GM18502 (cell line): ENCODE data around the gene TOP1.

Experiments
- ATAC-seq: cut with Tn5 transposase; IDR thresholded peaks from one replicate; pipeline ENCODE4 v1.9.1; 2021; ENCODE audit warnings: mild to moderate bottlenecking; ENCODE audit not compliant: unreplicated experiment, poor library complexity

TOP1 gene

GRCh38 chr20:41032271-41032670 lies 3.6 kb downstream of the TOP1 start:
- ATAC-seq, result no peak

GRCh38 chr20:41034239-41034638 lies 5.6 kb downstream of the TOP1 start:
- ATAC-seq, result no peak

DNA sequence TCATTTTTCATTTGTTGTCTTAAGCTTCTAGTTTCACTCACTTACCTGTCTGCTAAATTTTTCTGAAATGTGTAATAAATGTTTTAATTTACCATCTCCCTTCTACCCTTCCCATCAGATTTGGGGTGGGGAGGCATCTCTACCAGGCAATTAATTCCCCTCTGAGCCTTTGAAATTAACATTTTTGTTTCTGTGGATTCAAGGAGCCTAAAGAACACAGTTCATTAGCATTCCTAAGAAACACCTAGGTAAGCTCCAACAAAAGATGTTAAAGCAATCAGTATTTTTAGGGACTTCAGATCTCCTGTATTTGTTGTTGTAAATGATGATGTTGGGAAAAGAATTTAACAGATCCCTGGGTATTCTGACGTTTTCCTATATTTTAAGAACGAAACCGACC lies 6.6 kb downstream of the TOP1 start:
- no peak for ATAC-seq

- no peak for ATAC-seq
Measured at GRCh38 chr20:41037179-41037578, 8.6 kb downstream of the TOP1 start.

DNA sequence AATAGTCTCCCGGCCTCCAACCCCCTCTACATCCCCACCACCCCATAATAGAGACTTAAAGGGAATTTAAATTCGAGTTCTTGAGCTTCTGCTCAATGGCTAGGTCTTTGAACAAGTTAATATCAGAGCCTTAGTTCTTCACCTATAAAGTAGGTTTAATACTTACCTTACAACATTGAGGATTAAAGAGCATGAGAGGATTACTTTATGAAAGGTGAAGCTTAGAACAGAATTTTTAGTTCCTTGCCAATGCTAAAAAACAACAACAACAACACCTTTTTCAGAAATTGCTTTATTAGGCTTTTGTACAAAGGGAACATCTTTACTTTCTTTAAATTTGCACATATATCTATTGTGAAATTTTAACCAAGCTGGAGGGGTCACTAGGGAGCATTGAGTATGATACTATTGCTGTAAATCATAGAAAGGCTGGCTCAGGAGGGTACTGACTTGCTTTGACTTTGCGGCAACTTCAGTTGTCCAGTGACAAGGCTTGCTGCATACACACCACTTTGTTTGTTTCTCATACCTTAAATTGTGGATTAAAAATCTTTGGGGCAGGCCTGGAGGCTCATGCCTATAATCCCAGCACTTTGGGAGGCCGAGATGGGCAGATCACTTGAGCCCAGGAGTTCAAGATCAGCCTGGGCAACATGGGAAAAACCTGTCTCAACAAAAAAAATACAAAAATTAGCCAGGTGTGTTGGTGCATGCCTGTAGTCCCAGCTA lies 9.7 kb downstream of the TOP1 start:
- no peak for ATAC-seq

DNA sequence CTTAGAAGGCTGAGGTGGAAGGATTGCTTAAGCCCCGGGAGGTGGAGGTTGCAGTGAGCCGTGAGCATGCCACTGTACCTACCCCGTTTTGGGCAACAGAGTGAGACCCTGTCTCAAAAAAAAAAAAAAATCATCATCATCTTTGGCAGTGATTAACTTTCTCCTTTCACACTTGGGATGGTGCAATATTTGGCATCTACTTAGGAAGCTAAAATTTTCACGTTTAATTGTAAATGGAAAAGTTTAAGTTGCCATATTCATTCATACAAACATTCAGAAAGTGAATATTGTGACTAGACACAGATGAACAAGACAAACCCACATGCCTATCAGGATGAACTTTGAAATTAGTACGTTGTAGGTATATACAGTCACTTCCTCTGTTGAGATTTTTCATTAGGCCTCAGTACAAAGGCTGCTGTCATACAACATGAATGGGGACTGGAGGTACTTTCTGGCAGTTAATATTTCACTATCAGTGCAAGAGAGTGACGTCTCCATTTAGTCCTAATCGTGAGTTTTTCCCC lies 10.3 kb downstream of the TOP1 start:
- no peak for ATAC-seq

DNA sequence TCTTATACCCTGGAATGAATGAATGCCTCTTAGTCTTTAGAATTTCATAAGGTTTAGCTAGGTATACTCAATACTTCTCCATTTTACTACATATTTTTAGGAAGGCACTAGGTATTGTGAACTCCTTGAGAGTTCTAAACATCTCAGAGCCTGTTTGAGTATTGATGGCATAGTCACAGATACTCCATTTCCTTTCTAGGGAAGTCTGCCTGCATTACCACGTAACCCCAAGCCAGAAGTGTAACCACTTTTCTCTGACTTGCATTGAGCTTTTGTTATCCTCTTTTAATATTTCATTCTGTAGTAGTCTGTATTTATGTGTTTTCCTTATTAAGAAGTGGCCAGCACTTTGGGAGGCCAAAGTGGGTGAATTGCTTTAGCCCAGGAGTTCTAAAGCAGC lies 12.2 kb downstream of the TOP1 start:
- ATAC-seq, result no peak

DNA sequence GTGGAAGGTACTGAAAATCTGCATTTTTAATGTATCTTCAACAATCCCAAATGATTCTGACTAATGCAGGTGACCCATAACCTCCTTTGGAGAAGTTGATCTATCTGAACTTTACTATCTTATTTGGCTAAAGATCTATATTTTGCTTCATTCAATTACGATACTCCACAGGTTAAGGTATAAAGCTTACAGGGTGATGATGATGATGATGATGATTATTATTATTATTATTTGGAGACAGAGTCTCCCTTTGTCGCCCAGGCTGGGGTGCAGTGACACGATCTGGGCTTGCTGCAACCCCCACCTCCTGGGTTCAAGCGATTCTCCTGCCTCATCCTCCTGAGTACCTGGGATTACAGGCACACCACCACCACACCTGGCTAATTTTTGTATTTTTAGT lies 13.1 kb downstream of the TOP1 start:
- no peak for ATAC-seq

- ATAC-seq, result no peak
Measured at GRCh38 chr20:41044409-41045062, 15.9 kb downstream of the TOP1 start.

- ATAC-seq, result no peak
Measured at GRCh38 chr20:41045671-41046070, 17.0 kb downstream of the TOP1 start.

DNA sequence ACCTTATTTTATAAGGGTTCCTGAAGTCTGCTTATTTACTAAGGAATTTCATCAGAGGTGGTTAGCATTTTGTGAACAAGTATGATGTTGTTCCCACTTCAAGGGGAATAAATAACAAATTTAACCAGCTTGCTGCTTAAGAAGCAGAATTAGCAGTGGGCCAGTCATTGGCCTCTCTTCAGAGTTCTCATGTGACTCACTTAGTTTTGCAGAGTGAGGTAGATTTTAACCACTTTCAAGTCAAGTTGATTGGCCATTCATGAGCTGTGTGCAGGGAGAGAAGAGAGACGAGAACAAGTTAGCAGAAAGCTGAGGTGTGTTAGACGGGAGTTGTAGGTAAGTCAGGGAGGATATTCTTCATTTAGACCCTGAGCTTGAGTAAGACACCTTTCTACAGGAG lies 18.1 kb downstream of the TOP1 start:
- ATAC-seq, result no peak

- peak; percentile 29 for ATAC-seq
Measured at GRCh38 chr20:41047279-41047974, 18.8 kb downstream of the TOP1 start.

GRCh38 chr20:41047975-41048305 lies 19.3 kb downstream of the TOP1 start:
- ATAC-seq, result peak; percentile 40

DNA sequence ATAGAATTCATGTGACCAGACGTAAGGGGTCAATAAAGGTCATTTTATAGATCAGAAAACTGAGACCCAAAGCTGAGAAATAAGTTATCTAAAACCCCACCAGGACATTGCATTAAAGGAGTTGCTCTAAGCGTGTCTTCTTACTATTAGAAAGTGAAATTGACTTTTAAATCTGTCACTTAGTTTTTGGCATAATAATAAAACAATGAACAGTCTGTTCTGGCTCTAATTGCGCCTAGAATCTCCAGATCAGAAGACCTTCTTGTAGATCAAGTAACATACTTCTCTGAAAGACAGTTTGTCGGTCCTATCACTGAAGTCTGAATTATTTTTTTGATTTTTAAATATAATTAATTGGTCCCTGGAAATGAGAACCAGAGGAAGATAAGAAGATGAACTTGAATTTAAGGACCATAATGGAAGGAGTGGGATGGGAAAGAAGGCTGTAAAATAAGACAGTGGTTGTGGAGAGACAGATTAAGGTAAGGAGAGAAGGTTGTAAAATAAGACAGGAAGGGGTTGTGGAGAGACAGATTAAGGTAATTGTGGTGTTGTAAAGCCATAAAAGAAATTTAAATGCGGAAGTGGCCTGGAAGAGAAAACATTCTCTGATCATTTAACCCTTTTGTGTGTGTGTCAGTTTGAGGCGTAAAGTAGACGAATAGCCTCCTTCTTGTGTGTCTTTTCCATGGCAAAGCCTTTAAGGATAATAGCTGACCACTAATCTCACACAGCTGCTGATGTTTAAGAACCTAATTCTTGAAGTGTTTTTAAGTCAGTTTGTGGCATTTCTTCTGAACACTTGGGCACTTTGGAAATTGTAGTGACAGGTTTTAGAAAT lies 20.1 kb downstream of the TOP1 start:
- peak; percentile 1 for ATAC-seq

GRCh38 chr20:41049451-41049850 lies 20.8 kb downstream of the TOP1 start:
- no peak for ATAC-seq

DNA sequence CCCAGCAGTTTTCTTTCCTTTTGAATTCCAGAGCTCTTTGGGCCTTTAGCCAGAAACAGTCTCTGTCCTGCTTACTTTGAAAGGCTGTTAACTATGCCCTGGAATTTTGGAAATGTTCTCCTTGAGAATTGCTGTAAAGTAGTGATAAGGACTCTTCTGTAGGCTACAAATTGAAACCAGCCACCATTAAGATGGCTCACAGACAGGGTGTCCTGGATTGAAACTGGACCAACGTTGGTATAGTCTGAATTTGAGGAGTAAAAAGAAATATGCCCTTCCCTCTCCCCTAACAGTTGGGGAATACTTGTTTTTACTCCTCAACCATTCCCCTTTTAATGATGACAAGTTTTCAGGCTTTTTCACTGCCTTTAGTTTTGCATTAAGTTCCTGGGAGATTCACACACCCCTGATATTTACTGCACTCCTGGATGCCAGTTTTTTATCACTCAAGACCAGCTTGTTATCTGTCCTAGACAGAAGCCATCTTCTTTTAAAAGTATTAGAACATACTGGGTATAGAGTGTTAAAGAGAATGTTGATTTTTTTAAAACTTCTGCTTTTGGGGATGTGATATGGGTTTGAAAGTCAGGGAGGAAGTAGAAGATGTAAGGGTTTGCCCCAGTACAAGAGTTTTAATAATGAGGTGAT lies 21.9 kb downstream of the TOP1 start:
- ATAC-seq, result no peak

DNA sequence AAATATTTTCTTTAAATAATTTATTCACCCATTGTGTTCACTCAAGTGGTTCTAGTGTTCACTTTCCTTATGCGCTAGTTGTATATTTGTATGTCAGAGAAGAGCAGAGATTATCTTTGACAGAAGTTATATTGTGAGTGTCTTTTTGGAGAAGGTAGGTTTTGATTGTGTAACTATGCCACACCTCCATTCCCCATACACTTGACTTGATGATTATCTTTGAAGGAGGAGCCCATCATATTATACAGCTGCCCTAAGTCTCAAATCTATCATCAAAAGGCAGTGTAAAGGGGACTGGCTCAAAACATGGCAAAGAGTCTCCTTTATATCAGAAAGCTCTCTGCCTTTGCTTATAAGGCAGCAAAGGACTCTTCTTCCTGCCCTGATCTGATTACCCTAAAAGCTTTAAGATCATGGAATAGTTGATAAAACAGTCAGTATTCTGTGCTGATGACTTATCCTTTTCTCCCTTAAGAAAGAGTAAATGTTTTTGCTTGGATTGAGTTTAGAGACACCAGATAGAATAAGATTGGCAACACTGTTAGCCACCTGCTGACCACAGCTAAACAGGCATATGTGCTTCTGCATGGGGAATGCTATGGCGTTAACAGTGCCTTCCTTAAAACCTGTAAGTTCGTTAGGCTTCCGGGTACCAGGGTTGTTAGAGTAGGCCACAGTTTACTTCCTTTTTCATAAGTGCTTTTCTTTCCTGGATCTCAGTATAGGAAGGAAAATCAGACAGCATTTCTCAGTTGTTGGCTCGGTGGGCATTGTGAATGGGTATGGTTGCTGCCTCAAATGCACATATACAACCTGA lies 22.6 kb downstream of the TOP1 start:
- no peak for ATAC-seq

DNA sequence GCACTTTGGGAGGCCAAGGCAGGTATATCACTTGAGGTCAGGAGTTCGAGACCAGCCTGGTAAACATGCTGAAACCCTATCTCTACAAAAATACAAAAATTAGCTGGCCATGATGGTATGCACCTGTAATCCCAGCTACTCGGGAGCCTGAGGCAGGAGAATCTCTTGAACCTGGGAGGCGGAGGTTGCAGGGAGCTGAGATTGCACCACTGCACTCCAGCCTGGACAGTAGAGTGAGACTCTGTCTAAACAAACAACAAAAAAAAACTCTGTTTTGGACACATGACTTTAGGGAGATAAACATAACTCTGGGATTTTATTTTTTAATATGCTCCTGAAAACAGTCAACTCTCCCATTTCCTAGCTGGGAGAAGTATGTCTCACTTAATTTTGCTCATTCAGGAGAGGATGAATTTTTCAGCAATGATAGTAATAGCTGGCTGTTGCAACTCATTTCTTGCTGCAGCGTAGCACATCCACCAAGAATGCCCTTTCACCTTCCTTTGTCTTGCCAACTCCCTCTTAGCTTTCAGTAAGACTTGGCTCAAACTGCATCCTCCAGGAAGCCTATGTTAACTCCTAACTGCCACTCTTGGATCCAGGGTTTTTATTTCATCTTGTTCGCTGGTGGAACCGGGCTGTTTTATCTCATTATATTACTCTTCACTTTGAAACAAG lies 24.3 kb downstream of the TOP1 start:
- ATAC-seq, result no peak
